Astrocyte of the hippocampus (primary cell): ENCODE measurements around the gene KCNQ2.
A peak's percentile ranks its signal among the peaks of the same experiment; 100 is the strongest.

Experiments used
- DNase-seq: peaks from one replicate; pipeline ENCODE4 v3.0.0; 2011; ENCODE audit warnings: low read depth, low spot score

The KCNQ2 gene

DNA sequence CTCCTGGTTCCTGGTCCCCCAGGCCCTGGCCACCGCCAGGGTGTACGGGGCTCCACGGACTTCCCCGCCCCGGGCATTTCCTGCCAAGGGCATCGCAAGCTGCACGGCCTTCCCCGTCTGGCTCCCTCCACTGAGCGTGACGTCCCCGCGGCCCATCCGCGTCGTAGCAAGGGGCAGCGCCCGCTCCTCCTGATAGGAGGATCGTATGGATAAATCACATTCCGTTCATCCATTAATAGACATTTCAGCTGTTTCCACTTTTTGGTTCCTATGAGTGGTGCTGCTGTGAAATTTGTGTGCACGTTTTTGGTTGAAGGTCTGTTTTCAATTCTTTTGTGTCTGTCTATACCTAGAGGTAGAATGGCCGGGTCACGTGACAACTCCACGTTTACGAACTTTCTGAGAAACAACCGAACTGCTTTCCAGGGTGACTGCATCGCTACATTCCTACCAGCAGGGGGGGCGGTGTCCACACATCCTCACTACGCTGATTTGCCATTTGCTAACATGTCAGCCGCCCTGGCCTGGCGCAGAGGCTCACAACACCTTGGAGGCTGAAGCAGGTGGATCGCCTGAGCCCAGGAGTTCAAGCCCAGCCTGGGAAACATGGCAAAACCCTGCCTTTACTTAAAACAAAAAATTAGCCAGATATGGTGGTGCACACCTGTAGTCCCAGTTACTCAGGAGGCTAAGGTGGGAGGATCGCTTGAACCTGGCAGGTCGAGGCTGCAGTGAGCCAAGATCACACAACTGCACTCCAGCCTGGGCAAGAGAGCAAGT lies 37.7 kb downstream of the KCNQ2 start:
- peak; percentile 67 for DNase-seq

DNA sequence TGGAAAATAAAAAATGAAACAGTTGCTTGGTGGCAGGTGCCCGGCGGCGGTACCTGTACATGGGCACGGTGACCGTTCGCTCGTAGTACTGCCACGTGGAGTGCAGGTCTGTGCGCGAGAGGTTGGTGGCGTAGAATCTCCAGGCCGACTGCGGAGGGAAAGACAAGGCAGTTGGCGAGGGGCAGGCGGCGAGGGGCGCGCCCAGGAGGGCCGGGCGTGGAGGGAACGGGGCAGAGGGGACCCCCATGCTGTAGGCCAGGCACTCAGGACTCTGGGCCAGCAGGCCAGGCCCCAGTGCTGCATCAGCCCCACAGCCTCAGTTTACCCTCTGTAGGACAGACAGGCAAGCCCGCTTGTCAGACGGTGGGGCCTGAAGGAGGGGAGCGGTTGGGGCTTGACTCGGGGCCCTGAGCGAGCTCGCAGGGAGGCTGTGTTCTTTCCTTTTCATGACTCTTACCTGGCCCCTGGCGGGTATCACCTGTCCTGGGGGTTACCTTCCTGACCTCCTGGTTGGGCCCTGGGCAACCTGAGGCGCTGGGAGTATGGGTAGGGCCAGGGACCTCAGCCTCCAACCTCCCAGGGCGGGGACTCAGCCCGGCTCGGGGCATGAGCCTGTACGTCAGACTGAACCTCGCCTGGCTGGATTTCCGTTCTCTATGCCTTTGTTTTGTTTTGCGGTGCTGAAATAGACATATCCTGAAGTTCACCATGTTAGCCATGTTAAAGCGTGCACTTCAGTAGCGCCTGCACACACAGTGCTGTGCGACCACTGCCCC lies 38.5 kb downstream of the KCNQ2 start:
- DNase-seq = no peak

DNA sequence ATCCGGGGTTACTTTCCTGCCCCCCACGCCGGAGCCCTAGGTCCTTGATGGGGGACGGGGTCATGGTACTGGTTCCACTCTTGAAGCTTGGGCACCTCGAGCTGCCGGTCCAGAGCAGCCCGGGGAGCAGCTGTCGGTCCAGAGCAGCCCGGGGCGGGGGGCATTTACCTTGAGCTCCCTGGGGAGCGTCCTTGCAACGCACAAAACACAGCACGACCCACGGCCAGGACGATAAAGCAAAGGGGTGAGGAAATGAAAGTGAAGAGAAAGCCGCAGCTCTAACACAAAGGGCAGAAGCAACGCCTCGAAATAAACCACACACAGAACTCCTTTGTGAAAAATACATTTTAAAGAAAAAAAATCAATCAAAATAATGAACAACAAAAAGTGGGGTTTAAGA lies 39.1 kb downstream of the KCNQ2 start:
- DNase-seq = no peak

DNA sequence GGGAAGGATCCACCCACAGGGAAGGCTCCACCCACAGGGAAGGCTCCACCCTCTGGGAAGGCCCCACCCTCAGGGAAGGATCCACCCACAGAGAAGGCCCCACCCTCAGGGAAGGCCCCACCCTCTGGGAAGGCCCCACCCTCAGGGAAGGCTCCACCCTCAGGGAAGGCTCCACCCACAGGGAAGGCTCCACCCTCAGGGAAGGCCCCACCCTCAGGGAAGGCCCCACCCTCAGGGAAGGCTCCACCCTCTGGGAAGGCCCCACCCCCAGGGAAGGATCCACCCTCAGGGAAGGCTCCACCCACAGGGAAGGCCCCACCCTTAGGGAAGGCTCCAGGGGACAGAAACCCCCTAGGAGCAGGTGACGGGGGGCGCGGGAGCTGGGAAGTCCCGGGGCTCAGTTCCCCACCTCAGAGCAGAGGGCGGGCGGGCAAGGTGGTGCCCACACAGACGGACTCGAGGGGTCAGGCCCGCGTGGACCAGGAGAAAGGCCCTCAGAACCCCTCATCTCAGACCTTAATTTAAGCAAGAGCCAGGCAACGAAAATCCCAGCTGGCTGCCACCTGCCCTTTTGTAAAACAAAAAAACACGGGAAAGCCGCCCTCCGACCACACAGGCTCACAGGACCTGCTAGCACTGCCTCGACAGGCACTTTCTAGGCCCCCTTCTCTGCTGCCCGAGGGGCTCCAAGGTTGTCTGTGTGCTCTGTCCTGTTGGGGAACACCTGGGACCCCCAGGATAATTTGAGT lies 39.7 kb downstream of the KCNQ2 start:
- no peak for DNase-seq

DNA sequence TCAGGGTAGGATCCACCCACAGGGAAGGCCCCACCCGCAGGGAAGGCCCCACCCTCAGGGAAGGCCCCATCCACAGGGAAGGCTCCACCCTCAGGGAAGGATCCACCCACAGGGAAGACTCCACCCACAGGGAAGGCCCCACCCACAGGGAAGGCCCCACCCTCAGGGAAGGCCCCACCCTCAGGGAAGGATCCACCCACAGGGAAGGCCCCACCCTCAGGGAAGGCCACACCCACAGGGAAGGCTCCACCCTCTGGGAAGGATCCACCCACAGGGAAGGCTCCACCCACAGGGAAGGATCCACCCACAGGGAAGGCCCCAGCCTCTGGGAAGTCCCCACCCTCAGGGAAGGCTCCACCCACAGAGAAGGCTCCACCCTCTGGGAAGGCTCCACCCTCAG lies 40.5 kb downstream of the KCNQ2 start:
- DNase-seq = no peak

DNA sequence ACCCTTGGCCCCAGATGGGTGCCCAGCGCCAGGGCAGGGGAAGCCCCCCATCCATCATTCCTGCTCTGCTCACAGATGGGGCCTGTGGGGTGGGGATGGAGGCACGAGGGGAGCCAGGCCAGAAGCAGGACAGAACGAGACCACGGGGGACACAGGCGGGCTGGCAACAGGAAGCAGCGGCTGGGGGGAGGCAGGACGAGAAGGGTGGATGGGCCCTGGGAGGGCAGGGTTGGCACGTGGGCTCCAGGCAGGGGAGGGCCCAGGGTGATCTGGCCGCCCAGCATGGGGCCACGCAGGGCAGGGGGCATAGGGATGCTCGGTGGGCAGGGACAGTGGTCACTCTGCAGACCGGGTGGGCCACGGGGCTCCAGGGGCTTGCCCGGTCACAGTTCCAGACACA lies 41.6 kb downstream of the KCNQ2 start:
- DNase-seq = no peak

DNA sequence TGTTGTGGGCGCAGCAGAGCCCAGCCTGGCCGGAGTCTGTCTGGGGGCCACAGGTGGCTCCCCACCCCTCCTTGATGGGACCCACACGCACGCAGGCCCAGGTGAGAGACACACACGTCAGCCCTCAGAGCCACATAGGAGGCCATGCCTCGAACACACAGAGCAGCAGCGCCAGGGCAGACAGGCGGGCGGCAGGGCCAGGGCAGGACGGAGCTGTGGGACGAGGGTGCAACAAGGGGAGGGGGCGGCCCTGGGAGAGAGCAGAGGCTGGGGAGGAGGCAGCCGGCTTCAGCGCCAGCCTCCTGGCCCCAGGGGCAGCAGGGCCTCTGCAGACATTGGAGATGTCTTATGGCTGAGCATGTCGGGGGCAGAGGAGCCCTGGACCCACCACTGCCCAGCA lies 42.5 kb downstream of the KCNQ2 start:
- no peak for DNase-seq

DNA sequence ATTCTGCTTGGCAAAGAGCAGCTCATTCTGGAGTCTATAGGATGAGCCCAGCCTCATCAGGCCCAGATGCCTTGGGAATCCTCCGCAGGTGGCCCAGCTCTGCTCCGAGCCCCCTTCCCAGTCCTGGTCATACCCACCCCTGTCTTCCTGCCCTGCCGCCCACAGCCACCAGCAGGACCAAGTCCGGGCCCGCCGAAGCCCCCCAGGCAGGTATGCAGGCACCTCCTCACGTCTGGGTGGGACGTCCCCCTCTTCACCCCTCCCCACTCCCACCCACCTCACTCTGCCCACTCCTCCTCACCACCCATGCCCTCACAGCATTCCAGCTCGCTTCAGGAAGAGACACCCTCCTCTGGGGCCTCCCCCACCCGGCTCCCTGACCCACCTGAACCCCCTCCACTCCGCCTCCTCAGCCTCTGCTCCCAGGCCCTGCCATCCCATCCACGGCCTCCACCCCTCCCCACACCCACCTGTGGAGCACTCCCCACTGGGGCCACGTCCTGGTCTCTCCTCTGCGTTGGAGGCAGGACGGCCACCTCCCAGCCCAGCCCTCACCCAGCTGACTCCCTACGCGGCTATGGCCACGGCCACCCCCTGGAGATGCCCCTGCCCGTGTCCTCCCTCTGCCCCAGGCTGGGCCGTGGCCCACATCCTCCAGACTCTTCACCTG lies 43.4 kb downstream of the KCNQ2 start:
- DNase-seq = no peak

DNA sequence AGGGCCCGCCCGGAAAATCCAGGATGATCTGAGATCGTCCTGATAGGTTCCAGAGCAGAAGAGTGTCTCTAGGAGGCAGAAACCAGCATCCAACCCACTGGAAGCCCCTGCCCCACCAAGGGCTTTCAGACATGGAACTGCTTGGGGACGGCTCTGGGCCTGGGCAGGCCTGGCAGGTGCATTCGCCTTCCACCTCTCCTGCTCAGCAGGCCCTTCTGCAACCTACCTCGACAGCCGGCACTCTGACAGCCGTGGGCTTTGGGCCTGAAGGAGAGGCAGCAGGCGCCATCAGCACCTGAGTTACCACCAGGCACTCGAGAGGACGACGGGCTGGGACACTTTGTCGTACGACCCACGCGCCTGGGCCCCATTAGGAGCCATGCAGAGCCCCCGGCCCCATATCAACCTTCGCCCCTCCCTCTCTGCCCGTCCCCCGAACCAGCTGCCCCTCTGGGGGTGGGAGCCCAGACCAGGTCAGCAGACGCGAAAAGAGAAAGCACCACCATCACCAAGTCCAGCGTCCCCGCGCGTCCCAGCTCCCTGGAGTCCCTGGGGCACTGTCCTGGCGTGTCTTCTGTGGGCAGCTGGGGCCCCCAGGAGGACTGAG lies 44.6 kb downstream of the KCNQ2 start:
- no peak for DNase-seq

DNA sequence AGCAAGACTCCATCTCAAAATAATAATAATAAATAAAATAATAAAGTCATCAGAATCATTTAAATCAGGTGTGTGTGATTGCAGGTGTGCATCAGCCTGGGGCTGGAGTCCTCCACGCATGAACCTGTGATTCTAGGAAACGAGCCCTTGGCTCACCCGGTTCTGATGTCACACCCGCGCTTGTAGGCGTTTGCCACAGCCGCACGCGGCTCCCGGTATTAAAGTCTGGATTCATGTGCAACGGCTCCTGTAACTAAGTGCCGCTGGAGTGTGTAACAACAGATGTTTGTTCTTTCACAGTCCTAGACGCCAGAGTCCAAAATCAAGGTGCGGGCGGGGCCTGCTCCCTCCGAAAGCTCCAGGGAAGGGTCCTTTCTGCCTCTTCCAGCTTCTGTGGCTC lies 45.2 kb downstream of the KCNQ2 start:
- DNase-seq = no peak

DNA sequence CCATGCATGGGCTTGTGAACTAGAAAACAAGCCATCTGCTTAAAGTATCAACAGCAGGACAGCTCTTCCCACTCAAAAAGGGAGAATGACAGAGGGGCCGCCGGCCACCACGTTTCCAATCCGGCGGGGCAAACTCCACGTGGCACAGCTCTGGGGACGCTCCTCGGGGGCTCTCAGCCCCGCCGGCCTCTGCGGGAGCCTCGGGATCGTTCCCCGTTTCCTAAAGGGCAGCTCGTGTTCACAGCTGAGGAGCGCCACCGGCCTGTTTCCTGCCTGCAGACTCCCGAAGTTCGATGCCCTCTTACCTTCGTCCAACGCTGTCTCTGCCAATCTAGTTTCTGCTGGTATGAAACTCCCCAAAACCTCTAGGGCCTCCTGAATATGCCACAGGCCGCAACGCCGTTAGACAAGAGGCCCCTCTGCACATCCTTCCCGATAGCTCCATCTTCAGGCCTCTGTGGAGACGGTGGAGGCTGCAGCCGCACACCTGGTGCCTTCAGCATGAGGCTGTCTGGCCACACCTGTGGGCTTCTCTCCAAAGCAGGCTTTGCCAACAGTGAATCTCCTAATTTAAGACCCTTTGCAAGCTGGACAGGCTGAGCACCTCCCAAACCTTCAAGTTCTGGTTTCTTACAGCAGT lies 46.5 kb downstream of the KCNQ2 start:
- no peak for DNase-seq

DNA sequence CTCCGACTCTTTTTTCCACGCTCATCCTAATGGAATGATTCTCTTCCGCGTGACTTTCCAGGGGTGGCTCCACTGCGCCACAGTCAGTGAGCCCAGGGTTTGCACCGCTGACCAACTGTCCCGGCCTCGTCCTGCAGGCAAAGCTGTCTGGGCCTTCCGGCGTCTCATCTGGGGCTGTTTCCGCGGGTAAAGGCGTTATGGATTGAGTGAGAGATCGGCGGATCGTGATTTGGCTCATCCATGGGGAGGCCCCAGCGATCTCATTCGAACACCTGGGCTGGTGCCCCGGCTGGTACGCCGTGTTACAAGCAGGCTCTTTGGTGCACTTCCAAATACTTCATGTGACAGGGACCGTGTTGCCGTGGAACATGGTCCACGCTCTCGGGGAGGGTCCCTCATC lies 47.8 kb downstream of the KCNQ2 start:
- no peak for DNase-seq

DNA sequence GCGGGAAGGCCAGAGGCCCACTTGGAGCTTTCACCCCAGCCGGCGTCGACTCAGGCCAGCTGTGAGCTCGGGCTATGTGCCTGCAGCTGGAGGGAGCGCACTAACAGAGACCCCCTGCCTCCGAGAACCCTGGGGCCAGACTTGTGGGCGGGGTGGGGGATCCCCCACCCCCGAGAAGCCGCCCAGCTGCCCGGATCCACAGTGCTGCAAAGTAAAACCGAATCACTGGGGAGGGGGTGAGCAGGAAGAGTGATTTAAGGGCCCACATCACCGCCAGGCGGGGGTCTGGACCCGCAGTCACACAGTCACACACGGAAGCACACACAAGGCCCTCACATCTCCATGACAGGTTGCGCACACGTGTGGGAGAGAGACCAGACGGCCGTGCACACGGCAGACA lies 48.7 kb downstream of the KCNQ2 start:
- DNase-seq = no peak

DNA sequence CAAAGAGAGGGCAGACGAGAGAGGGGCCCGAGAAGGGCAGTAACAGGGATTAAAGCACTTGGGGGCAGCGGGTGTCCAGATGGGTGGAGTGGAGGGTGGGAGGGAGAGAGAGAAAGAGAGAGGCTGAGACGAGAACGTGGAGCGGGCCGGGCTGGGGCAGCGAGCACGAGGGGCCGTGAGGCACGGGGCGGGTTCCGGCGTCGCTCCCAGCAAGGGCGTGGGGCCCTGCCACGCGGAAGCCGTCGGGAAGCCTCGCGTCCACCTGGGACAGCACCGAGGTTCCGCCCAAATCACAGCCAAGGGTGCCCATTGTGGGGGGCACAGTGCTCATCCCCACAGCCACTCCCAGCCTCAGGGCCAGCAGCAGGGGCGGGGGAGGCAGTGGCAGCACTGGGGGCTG lies 49.8 kb downstream of the KCNQ2 start:
- no peak for DNase-seq

DNA sequence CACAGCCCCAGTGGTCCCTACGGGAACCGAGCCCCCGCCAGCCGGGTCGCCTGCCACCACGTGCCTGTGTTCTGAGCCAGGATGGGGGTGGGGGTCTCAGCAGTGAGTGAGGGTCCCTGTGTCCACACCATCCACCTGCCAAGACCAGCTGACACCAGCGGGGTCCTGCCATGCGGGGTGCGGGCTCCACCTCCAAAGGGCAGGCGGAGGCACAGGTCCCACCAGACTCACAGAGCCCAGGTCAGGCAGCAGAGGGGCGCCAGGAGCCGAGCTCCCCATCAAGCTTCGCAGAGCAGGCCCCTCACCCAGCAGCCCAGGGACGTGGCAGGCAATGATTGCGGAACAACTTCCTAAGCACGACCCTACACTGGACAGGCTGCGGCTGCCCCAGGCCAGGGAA lies 50.5 kb downstream of the KCNQ2 start:
- DNase-seq = no peak

DNA sequence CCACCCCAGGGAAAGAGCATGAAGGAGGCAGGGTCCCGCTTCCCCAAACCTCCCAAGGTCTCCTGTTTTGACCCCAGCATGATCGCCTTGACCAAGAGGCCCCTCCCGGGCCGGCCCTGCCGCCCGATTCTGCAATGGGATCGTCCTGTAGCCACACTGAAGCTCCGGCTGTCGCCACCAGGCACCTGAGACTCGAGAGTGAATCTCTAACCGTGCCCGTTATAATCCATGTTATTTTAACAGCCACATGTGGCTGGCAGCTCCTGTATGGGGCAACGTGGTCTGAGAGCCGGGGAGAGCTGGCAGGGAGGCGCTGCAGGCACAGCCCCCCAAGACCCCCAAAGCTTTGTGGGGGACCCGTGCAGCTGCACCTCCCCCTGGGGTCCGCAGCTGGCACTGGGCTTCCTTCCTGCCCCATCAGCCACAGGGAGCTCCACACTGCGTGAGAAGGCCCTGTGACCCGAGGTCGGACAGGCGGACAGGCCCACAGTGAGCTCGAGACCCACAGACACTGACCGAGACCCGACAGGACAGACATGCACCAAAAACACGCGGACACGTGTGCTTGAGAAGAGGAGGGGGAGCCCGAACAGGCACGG lies 51.3 kb downstream of the KCNQ2 start:
- DNase-seq = no peak

DNA sequence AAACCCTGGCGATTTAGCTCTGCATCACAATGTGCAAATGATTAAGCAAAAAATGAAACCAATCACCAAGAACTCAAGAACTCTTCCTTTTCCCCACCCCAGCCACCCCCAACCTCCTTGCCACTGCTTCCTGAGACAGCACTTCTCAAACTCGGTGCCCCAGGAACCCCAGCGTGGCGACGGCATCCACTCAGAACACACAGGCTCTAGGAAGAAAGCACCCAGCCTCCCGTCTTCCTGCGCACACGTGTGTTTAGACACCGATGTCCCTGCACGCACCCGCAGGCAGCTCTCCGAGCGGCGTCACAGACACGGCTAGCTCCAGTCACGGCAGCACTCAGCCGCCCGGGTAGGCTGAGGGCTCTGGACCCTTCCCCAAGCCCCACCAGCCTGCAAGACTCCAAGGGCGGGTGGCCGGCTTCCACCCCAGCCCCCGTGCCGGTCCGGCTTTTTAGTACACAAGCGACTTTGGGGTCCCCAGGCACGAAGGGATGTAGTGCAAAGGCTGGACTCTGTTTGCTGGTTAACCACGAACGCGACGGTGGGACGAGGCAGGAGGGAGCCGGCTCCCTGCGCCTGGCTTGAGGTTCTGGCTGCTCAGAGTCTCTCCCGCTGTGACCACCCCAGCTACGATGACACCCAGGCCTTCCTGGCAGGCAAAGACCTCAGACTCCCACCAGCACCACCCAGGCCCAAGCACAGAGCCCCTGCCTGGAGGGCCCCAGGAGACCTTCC lies 51.9 kb downstream of the KCNQ2 start:
- no peak for DNase-seq

DNA sequence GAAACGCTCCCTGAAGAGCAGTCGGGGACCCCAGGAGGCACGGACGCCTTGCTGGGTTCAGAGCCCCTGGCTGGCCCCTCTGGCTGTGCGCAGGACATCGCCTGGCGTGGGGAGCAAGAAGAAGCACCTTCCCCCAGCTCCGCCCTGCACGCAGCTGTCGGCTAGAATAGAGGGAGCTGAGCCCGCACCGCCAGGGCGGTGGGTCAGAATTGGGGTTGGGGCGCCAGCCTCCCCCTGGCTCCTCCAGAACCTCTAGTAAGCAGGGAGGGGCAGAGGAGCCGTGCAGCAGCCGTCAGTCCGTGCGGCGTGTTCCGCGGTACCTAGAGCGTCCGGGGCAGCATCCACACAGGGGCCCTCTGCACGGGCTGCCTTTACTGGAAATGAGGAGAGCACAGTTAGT lies 53.2 kb downstream of the KCNQ2 start:
- no peak for DNase-seq

DNA sequence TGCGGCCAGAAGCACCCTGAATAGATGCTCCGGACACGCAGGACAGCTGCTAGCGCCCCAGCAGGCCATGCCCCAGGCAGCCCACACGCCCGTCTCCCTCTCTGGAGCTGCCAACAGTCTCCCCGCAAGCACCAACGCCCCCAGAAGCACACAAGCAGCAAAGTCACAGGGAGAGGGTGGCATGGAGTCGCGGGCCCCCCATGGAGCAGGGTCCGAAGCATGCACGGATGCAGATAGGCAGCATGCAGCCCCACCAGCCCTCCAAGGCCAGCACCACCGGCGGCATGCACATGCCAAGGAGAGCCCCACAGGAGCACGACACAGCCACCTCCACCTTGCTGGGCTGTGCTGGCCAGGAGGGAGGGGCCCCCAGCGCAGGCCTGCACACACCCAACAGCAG lies 53.8 kb downstream of the KCNQ2 start:
- no peak for DNase-seq

DNA sequence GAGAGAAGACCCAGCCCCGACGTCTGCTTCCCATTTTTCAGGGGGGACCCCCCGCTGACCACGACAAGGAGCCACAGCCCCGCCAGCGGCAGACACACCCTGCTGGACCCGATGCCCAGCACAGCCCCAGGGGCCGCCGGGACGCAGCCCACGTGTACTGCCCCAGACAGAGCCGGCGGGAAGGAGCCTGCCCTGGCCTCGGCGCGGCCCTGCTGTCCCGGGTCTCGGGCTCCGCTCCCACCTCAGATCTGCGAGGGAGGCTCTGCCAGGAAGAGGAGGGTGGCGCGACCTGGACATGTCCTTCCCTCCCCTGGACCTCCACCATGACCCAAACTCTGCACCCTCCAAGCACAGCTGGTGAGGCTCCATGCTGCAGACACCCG lies 54.7 kb downstream of the KCNQ2 start:
- DNase-seq = no peak
